ENCODE measurements around the gene ANKFY1.
A peak's percentile ranks its signal among the peaks of the same experiment; 100 is the strongest.

The ANKFY1 gene

GRCh38 chr17:4307179-4307930, 43.6 kb upstream of the ANKFY1 start:
- H3K27me3 ChIP-seq (ENCODE audit: control insufficient read depth, low read length), result no peaks in the 10 kb centered on the region
- no peak overlapping the region for H3K4me3 ChIP-seq (ENCODE audit: low read length)
- H3K36me3 ChIP-seq (ENCODE audit: control insufficient read depth, low read length), result peaks cover 83% of the 10 kb centered on the region
- no peaks in the 10 kb centered on the region for H3K9me2 ChIP-seq (replicated peaks; ENCODE audit: control insufficient read depth, low read length)
- TF ChIP-seq EZH2phosphoT487 (IDR thresholded peaks at IDR 0.05; ENCODE audit: borderline replicate concordance, low read length) (no peak), CTCF (IDR thresholded peaks at IDR 0.05; ENCODE audit: low read depth, low read length, poor library complexity, severe bottlenecking) (no peak)
- H3K4me1 ChIP-seq (ENCODE audit: control insufficient read depth, low read length), result peaks cover 20% of the 10 kb centered on the region
- no peak overlapping the region for H3K27ac ChIP-seq (ENCODE audit: low read depth, low read length)
- H4K20me1 ChIP-seq (ENCODE audit: control insufficient read depth, insufficient read depth, low read depth, low read length), result peaks cover 30% of the 10 kb centered on the region
- no peaks in the 10 kb centered on the region for H3K9me3 ChIP-seq (ENCODE audit: control insufficient read depth, insufficient read depth, low read length)
- H3K4me2 ChIP-seq (ENCODE audit: low read length), result no peak overlapping the region
- peaks cover 57% of the 10 kb centered on the region for H3F3A ChIP-seq (ENCODE audit: control insufficient read depth, insufficient read depth)
- peaks cover 98% of the 10 kb centered on the region for H3K79me2 ChIP-seq (ENCODE audit: control insufficient read depth, low read length)

GRCh38 chr17:4305224-4305623, 41.4 kb upstream of the ANKFY1 start:
- Histone ChIP-seq H3K4me1 (ENCODE audit: control insufficient read depth, low read length) (peaks cover 9% of the 10 kb centered on the region), H3K9me3 (ENCODE audit: control insufficient read depth, insufficient read depth, low read length) (no peaks in the 10 kb centered on the region), H4K20me1 (ENCODE audit: control insufficient read depth, insufficient read depth, low read depth, low read length) (peaks cover 25% of the 10 kb centered on the region), H3K27ac (ENCODE audit: low read depth, low read length) (no peak overlapping the region), H3K36me3 (ENCODE audit: control insufficient read depth, low read length) (peaks cover 87% of the 10 kb centered on the region), H3F3A (ENCODE audit: control insufficient read depth, insufficient read depth) (peaks cover 57% of the 10 kb centered on the region), H3K27me3 (ENCODE audit: control insufficient read depth, low read length) (no peaks in the 10 kb centered on the region), H3K79me2 (ENCODE audit: control insufficient read depth, low read length) (peaks cover 97% of the 10 kb centered on the region), H3K9me2 (replicated peaks; ENCODE audit: control insufficient read depth, low read length) (no peaks in the 10 kb centered on the region), H3K4me2 (ENCODE audit: low read length) (no peak overlapping the region), H3K4me3 (ENCODE audit: low read length) (no peak overlapping the region)
- TF ChIP-seq EZH2phosphoT487 (IDR thresholded peaks at IDR 0.05; ENCODE audit: borderline replicate concordance, low read length) (no peak), CTCF (IDR thresholded peaks at IDR 0.05; ENCODE audit: low read depth, low read length, poor library complexity, severe bottlenecking) (no peak)

GRCh38 chr17:4304417-4305027, 40.7 kb upstream of the ANKFY1 start:
- peaks cover 20% of the 10 kb centered on the region for H4K20me1 ChIP-seq (ENCODE audit: control insufficient read depth, insufficient read depth, low read depth, low read length)
- H3F3A ChIP-seq (ENCODE audit: control insufficient read depth, insufficient read depth), result peaks cover 53% of the 10 kb centered on the region
- no peaks in the 10 kb centered on the region for H3K9me2 ChIP-seq (replicated peaks; ENCODE audit: control insufficient read depth, low read length)
- no peaks in the 10 kb centered on the region for H3K27me3 ChIP-seq (ENCODE audit: control insufficient read depth, low read length)
- peaks cover 3% of the 10 kb centered on the region for H3K4me1 ChIP-seq (ENCODE audit: control insufficient read depth, low read length)
- H3K36me3 ChIP-seq (ENCODE audit: control insufficient read depth, low read length), result peaks cover 85% of the 10 kb centered on the region
- no peak overlapping the region for H3K4me2 ChIP-seq (ENCODE audit: low read length)
- H3K9me3 ChIP-seq (ENCODE audit: control insufficient read depth, insufficient read depth, low read length), result no peaks in the 10 kb centered on the region
- H3K27ac ChIP-seq (ENCODE audit: low read depth, low read length), result no peak overlapping the region
- TF ChIP-seq CTCF (IDR thresholded peaks at IDR 0.05; ENCODE audit: low read depth, low read length, poor library complexity, severe bottlenecking) (peak; percentile 71), EZH2phosphoT487 (IDR thresholded peaks at IDR 0.05; ENCODE audit: borderline replicate concordance, low read length) (no peak)
- peaks cover 97% of the 10 kb centered on the region for H3K79me2 ChIP-seq (ENCODE audit: control insufficient read depth, low read length)
- H3K4me3 ChIP-seq (ENCODE audit: low read length), result no peak overlapping the region

All from DOHH2 (cell line).